CD4-positive, alpha-beta memory T cell (primary cell): Measurements from ENCODE around the gene MMS19. TPM values are rescaled to one million over a fixed set of nuclear protein-coding genes. Genes with fewer than 3 reads are reported as not detected.

Experiments
- CTCF ChIA-PET: fragments of 350-600 bp; sonication (Branson Sonifier 250); formaldehyde crosslinking; loops from one replicate; lab custom pipeline; 2021; ENCODE audit warnings: inconsistent platforms; ENCODE audit not compliant: partially characterized antibody; lab: Charles Lee
- POLR2A ChIA-PET: fragments of 350-600 bp; sonication (Branson Sonifier 250); formaldehyde crosslinking; loops from one replicate; lab custom pipeline; 2021; ENCODE audit not compliant: partially characterized antibody; lab: Charles Lee
- DNase-seq, 5 donors: peaks; one replicate each; pipeline versions ENCODE4 v3.0.0 to v3.0.0-alpha.2; 2020 to 2022; ENCODE audit warnings: mixed read lengths in 1 of 5
- H3K27ac ChIP-seq: one replicate; pipeline ENCODE4 v1.7.0; 2013; ENCODE audit warnings: low read depth, low read length
- H3K27me3 ChIP-seq: 2 replicates; pipeline ENCODE4 v1.7.0; 2013; ENCODE audit warnings: mild to moderate bottlenecking, low read length, moderate library complexity; ENCODE audit not compliant: insufficient read depth
- H3K36me3 ChIP-seq: 2 replicates; pipeline ENCODE4 v1.7.0; 2013; ENCODE audit warnings: mild to moderate bottlenecking, low read length, moderate library complexity; ENCODE audit not compliant: insufficient read depth
- H3K4me1 ChIP-seq: 2 replicates; pipeline ENCODE4 v1.7.0; 2013; ENCODE audit warnings: mild to moderate bottlenecking, low read length, moderate library complexity; ENCODE audit not compliant: insufficient read depth
- H3K4me3 ChIP-seq, 2 donors: one replicate each; pipeline ENCODE4 v1.7.0; 2013; ENCODE audit warnings: low read length in 2 of 2, mild to moderate bottlenecking in 1 of 2
- H3K9me3 ChIP-seq, 2 donors: one replicate each; pipeline ENCODE4 v1.7.0; 2013; ENCODE audit warnings: low read length in 2 of 2, control low read depth in 1 of 2; ENCODE audit not compliant: control insufficient read depth in 1 of 2
- H3K27ac Mint-ChIP-seq, 7 donors: one replicate each; pipeline ENCODE4 v1.8.0; 2020 to 2021; ENCODE audit warnings: mixed read lengths in 7 of 7, mild to moderate bottlenecking in 6 of 7, inconsistent platforms in 3 of 7, moderate library complexity in 3 of 7
- H3K27me3 Mint-ChIP-seq, 2 donors: one replicate each; pipeline ENCODE4 v1.8.0; 2020 to 2021; ENCODE audit warnings: mixed read lengths in 2 of 2
- H3K36me3 Mint-ChIP-seq, 2 donors: one replicate each; pipeline ENCODE4 v1.8.0; 2020 to 2021; ENCODE audit warnings: mixed read lengths in 2 of 2, inconsistent platforms in 1 of 2, mild to moderate bottlenecking in 1 of 2
- H3K4me1 Mint-ChIP-seq, 4 donors: one replicate each; pipeline ENCODE4 v1.8.0; 2020 to 2021; ENCODE audit warnings: mixed read lengths in 4 of 4, mild to moderate bottlenecking in 1 of 4
- H3K4me3 Mint-ChIP-seq, 8 donors: one replicate each; pipeline ENCODE4 v1.8.0; 2020 to 2021; ENCODE audit warnings: mixed read lengths in 8 of 8, mild to moderate bottlenecking in 7 of 8, moderate library complexity in 6 of 8, inconsistent platforms in 3 of 8
- H3K9me3 Mint-ChIP-seq, 8 donors: one replicate each; pipeline ENCODE4 v1.8.0; 2020 to 2021; ENCODE audit warnings: mixed read lengths in 8 of 8, mild to moderate bottlenecking in 5 of 8, inconsistent platforms in 3 of 8, moderate library complexity in 1 of 8
- intact Hi-C: fragments of 100-400 bp; cut with micrococcal nuclease; formaldehyde crosslinking; loops from one replicate; pipeline ENCODE4 v1.15.1; 2023
- polyA plus RNA-seq, 2 donors: library from polyadenylated mRNA; unstranded; fragments of 300-500 nt; fragmentation: Illumina TruSeq; gene quantifications; one replicate each; pipeline ENCODE4 v1.2.3, GENCODE V29; 2021
- total RNA-seq, 2 experiments: library from RNA; stranded (reverse); gene quantifications; one replicate each; pipeline ENCODE4 v1.2.3, GENCODE V29; 2021

The MMS19 gene
- total and polyA plus RNA-seq, 4 experiments from 2014 or later = 35.9 to 111 (median 75.9) TPM

- Mint-ChIP-seq H3K36me3 (no peaks in the 10 kb centered on the region), H3K4me1 (peaks cover 0 to 9% (median 4%) of the 10 kb centered on the region in 4 donors), H3K27ac (peak overlapping the region in 1 of 7 donors; percentile 29), H3K9me3 (no peaks in the 10 kb centered on the region), H3K4me3 (no peak overlapping the region), H3K27me3 (no peaks in the 10 kb centered on the region)
- Histone ChIP-seq H3K36me3 (no peaks in the 10 kb centered on the region), H3K4me1 (no peaks in the 10 kb centered on the region), H3K4me3 (no peak overlapping the region), H3K9me3 (no peaks in the 10 kb centered on the region), H3K27ac (no peak overlapping the region), H3K27me3 (no peaks in the 10 kb centered on the region)
- ChIA-PET POLR2A (no interaction called here), CTCF (interaction anchor here (0.9 to 2.0 kb wide), 2 partner anchors 11 to 13 kb away, joined by 3 to 8 read pairs; no protein-coding TSS in a partner anchor)
- no peak for DNase-seq
- intact Hi-C loops = no loop called here
Measured at GRCh38 chr10:97540669-97541500, 42.7 kb upstream of the MMS19 start.

- H3K4me3 Mint-ChIP-seq = no peak overlapping the region
- Histone ChIP-seq H3K4me1 (no peaks in the 10 kb centered on the region), H3K36me3 (no peaks in the 10 kb centered on the region), H3K27me3 (no peaks in the 10 kb centered on the region), H3K4me3 (no peak overlapping the region), H3K27ac (no peak overlapping the region), H3K9me3 (no peaks in the 10 kb centered on the region)
- ChIA-PET CTCF (interaction anchor here (0.6 to 2.0 kb wide), 2 partner anchors 12 to 162 kb away, joined by 3 to 8 read pairs; no protein-coding TSS in a partner anchor), POLR2A (no interaction called here)
- H3K4me1 Mint-ChIP-seq = peaks cover 0 to 9% (median 4%) of the 10 kb centered on the region in 4 donors
- no peaks in the 10 kb centered on the region for H3K27me3 Mint-ChIP-seq
- intact Hi-C loops = no loop called here
- DNase-seq = no peak
- H3K27ac Mint-ChIP-seq = peak overlapping the region in 1 of 7 donors; percentile 47
- H3K9me3 Mint-ChIP-seq = no peaks in the 10 kb centered on the region
- H3K36me3 Mint-ChIP-seq = no peaks in the 10 kb centered on the region
Measured at GRCh38 chr10:97539523-97540200, 41.4 kb upstream of the MMS19 start.

GRCh38 chr10:97538839-97539238, 40.6 kb upstream of the MMS19 start:
- Histone ChIP-seq H3K4me3 (no peak overlapping the region), H3K27ac (no peak overlapping the region), H3K36me3 (no peaks in the 10 kb centered on the region), H3K27me3 (no peaks in the 10 kb centered on the region), H3K4me1 (no peaks in the 10 kb centered on the region), H3K9me3 (no peaks in the 10 kb centered on the region)
- intact Hi-C loops = no loop called here
- no peaks in the 10 kb centered on the region for H3K9me3 Mint-ChIP-seq
- no peaks in the 10 kb centered on the region for H3K27me3 Mint-ChIP-seq
- H3K4me1 Mint-ChIP-seq = peaks cover 0 to 9% (median 4%) of the 10 kb centered on the region in 4 donors
- no peaks in the 10 kb centered on the region for H3K36me3 Mint-ChIP-seq
- no peak for DNase-seq
- ChIA-PET POLR2A (interaction anchor here (0.6 kb wide), 1 partner anchor 39 kb away, joined by 3 read pairs; no protein-coding TSS in a partner anchor), CTCF (no interaction called here)
- no peak overlapping the region for H3K4me3 Mint-ChIP-seq
- no peak overlapping the region for H3K27ac Mint-ChIP-seq

GRCh38 chr10:97538411-97538810, 40.2 kb upstream of the MMS19 start:
- Mint-ChIP-seq H3K27ac (no peak overlapping the region), H3K27me3 (no peaks in the 10 kb centered on the region), H3K9me3 (no peaks in the 10 kb centered on the region), H3K4me3 (no peak overlapping the region), H3K36me3 (no peaks in the 10 kb centered on the region), H3K4me1 (peaks cover 0 to 7% (median 4%) of the 10 kb centered on the region in 4 donors)
- Histone ChIP-seq H3K4me3 (no peak overlapping the region), H3K9me3 (no peaks in the 10 kb centered on the region), H3K36me3 (no peaks in the 10 kb centered on the region), H3K27me3 (no peaks in the 10 kb centered on the region), H3K27ac (no peak overlapping the region), H3K4me1 (no peaks in the 10 kb centered on the region)
- no peak for DNase-seq
- ChIA-PET POLR2A (interaction anchor here (0.6 kb wide), 1 partner anchor 39 kb away, joined by 3 read pairs; no protein-coding TSS in a partner anchor), CTCF (no interaction called here)
- intact Hi-C loops = no loop called here

- Mint-ChIP-seq H3K4me1 (no peaks in the 10 kb centered on the region), H3K27me3 (no peaks in the 10 kb centered on the region), H3K27ac (no peak overlapping the region), H3K4me3 (no peak overlapping the region), H3K36me3 (no peaks in the 10 kb centered on the region), H3K9me3 (no peaks in the 10 kb centered on the region)
- CTCF ChIA-PET = interaction anchor here (0.7 to 0.9 kb wide), 2 partner anchors 18 to 28 kb away, joined by 3 read pairs; no protein-coding TSS in a partner anchor
- POLR2A ChIA-PET = no interaction called here
- H3K9me3 ChIP-seq = no peaks in the 10 kb centered on the region
- H3K4me1 ChIP-seq = no peaks in the 10 kb centered on the region
- H3K27me3 ChIP-seq = no peaks in the 10 kb centered on the region
- H3K36me3 ChIP-seq = no peaks in the 10 kb centered on the region
- no peak overlapping the region for H3K27ac ChIP-seq
- DNase-seq = no peak
- H3K4me3 ChIP-seq = no peak overlapping the region
- intact Hi-C loops = no loop called here
Measured at GRCh38 chr10:97537186-97537869, 39.1 kb upstream of the MMS19 start.

GRCh38 chr10:97534746-97535367, 36.6 kb upstream of the MMS19 start:
- Histone ChIP-seq H3K9me3 (no peaks in the 10 kb centered on the region), H3K4me1 (no peaks in the 10 kb centered on the region), H3K27ac (no peak overlapping the region), H3K4me3 (no peak overlapping the region), H3K36me3 (no peaks in the 10 kb centered on the region), H3K27me3 (no peaks in the 10 kb centered on the region)
- Mint-ChIP-seq H3K9me3 (peaks cover 0 to 1% (median 0%) of the 10 kb centered on the region in 8 donors), H3K4me3 (no peak overlapping the region), H3K27ac (no peak overlapping the region), H3K27me3 (no peaks in the 10 kb centered on the region), H3K4me1 (peaks cover 0 to 1% (median under 1%) of the 10 kb centered on the region in 4 donors), H3K36me3 (no peaks in the 10 kb centered on the region)
- ChIA-PET CTCF (interaction anchor here (1.0 to 2.1 kb wide), 6 partner anchors 9 to 81 kb away, joined by 3 to 15 read pairs (median 3); partner anchors contain the start of gene UBTD1), POLR2A (no interaction called here)
- intact Hi-C loops = no loop called here
- DNase-seq = no peak
